Liver (tissue), 9 donors: ENCODE results near the gene CYB561A3. TPM values are rescaled to one million over a fixed set of nuclear protein-coding genes. Genes with fewer than 3 reads are reported as not detected.

Experiments used
- DNase-seq: peaks from one replicate; pipeline ENCODE4 v3.0.0-alpha.2; 2017; ENCODE audit warnings: low spot score
- H3K27ac ChIP-seq, 2 donors: one replicate each; pipeline ENCODE4 v1.7.0; 2013; ENCODE audit warnings: inconsistent platforms in 2 of 2, low read length in 2 of 2, control low read depth in 1 of 2, low read depth in 1 of 2, mild to moderate bottlenecking in 1 of 2
- H3K27me3 ChIP-seq, 4 donors: one replicate each; pipeline versions ENCODE4 v1.6.1 to v1.7.0; 2013; ENCODE audit warnings: low read length in 3 of 4, inconsistent platforms in 1 of 4, mild to moderate bottlenecking in 1 of 4, moderate library complexity in 1 of 4; ENCODE audit not compliant: control insufficient read depth in 4 of 4, insufficient read depth in 4 of 4
- H3K36me3 ChIP-seq, 4 donors: one replicate each; pipeline versions ENCODE4 v1.6.1 to v1.7.0; 2013; ENCODE audit warnings: low read length in 3 of 4, mild to moderate bottlenecking in 3 of 4, low read depth in 1 of 4, moderate library complexity in 1 of 4; ENCODE audit not compliant: control insufficient read depth in 4 of 4, insufficient read depth in 3 of 4
- H3K4me1 ChIP-seq, 4 donors: one replicate each; pipeline versions ENCODE4 v1.6.1 to v1.7.0; 2013; ENCODE audit warnings: low read length in 3 of 4, mild to moderate bottlenecking in 3 of 4, moderate library complexity in 1 of 4; ENCODE audit not compliant: control insufficient read depth in 4 of 4, insufficient read depth in 4 of 4
- H3K4me3 ChIP-seq, 3 donors: one replicate each; pipeline versions ENCODE4 v1.6.1 to v1.7.0; 2013; ENCODE audit warnings: low read length in 3 of 3, control low read depth in 1 of 3, low read depth in 1 of 3, mild to moderate bottlenecking in 1 of 3
- H3K9ac ChIP-seq, 2 donors: one replicate each; pipeline ENCODE4 v1.7.0; 2013; ENCODE audit warnings: low read length in 2 of 2, mild to moderate bottlenecking in 2 of 2, moderate library complexity in 2 of 2, control low read depth in 1 of 2, low read depth in 1 of 2
- H3K9me3 ChIP-seq, 4 donors: one replicate each; pipeline versions ENCODE4 v1.6.1 to v1.7.0; 2013; ENCODE audit warnings: low read length in 3 of 4; ENCODE audit not compliant: control insufficient read depth in 4 of 4
- ATF3 ChIP-seq: IDR thresholded peaks from 2 replicates; pipeline ENCODE4 v1.6.1; 2016; ENCODE audit warnings: antibody characterized with exemption
- EGR1 ChIP-seq, 2 donors: IDR thresholded peaks; 2 replicates each; pipeline ENCODE4 v1.6.1; 2016 to 2018; ENCODE audit warnings: antibody characterized with exemption in 2 of 2, low read depth in 2 of 2
- FOXA1 ChIP-seq: IDR thresholded peaks from 2 replicates; pipeline ENCODE4 v1.6.1; 2016; ENCODE audit warnings: antibody characterized with exemption
- FOXA2 ChIP-seq: IDR thresholded peaks from 2 replicates; pipeline ENCODE4 v1.6.1; 2016; ENCODE audit warnings: antibody characterized with exemption
- GABPA ChIP-seq, 2 donors: IDR thresholded peaks in 1 of 2; conservative IDR thresholded peaks in 1 of 2; 2 replicates each; pipeline ENCODE4 v1.6.1; 2016; ENCODE audit warnings: antibody characterized with exemption in 2 of 2, mild to moderate bottlenecking in 1 of 2, moderate library complexity in 1 of 2
- HNF4A ChIP-seq, 2 donors: conservative IDR thresholded peaks; 2 replicates each; pipeline ENCODE4 v1.6.1; 2016; ENCODE audit warnings: antibody characterized with exemption in 2 of 2, mild to moderate bottlenecking in 2 of 2
- HNF4G ChIP-seq: IDR thresholded peaks from 2 replicates; pipeline ENCODE4 v1.6.1; 2016; ENCODE audit warnings: antibody characterized with exemption
- JUND ChIP-seq, 2 donors: IDR thresholded peaks; 2 replicates each; pipeline ENCODE4 v1.6.1; 2016; ENCODE audit warnings: antibody characterized with exemption in 2 of 2
- NR2F2 ChIP-seq: IDR thresholded peaks from 2 replicates; pipeline ENCODE4 v1.6.1; 2016; ENCODE audit warnings: antibody characterized with exemption
- RAD21 ChIP-seq, 2 donors: IDR thresholded peaks; 2 replicates each; pipeline ENCODE4 v1.6.1; 2016; ENCODE audit warnings: antibody characterized with exemption in 2 of 2, mild to moderate bottlenecking in 2 of 2
- RXRA ChIP-seq, 2 donors: IDR thresholded peaks; 2 replicates each; pipeline ENCODE4 v1.6.1; 2017 to 2018; ENCODE audit warnings: antibody characterized with exemption in 2 of 2, mild to moderate bottlenecking in 1 of 2
- SP1 ChIP-seq: IDR thresholded peaks from 2 replicates; pipeline ENCODE4 v1.6.1; 2018; ENCODE audit warnings: antibody characterized with exemption, mild to moderate bottlenecking
- TAF1 ChIP-seq: conservative IDR thresholded peaks from 2 replicates; pipeline ENCODE4 v1.6.1; 2016; ENCODE audit warnings: antibody characterized with exemption, mild to moderate bottlenecking
- YY1 ChIP-seq: IDR thresholded peaks from 2 replicates; pipeline ENCODE4 v1.6.1; 2016; ENCODE audit warnings: antibody characterized with exemption, mild to moderate bottlenecking
- ZBTB33 ChIP-seq: IDR thresholded peaks from 2 replicates; pipeline ENCODE4 v1.6.1; 2016; ENCODE audit warnings: antibody characterized with exemption
- WGBS: extraction: QIAGEN DNeasy Blood & Tissue Kit; methylation state at CpG from one replicate; pipeline ENCODE4 v1.1.7; 2013; 5-methylcytosine and 5-hydroxymethylcytosine counted together
- polyA plus RNA-seq, 2 donors: library from polyadenylated mRNA; stranded (reverse) in 1 of 2; unstranded in 1 of 2; fragments of 200-250 nt in 1 of 2; fragments of >200 nt in 1 of 2; fragmentation: Nextera tagmentation in 1 of 2; extraction: Ambion mirVana in 1 of 2; gene quantifications; one replicate each; pipeline versions ENCODE4 v1.2.1 to v1.2.3, GENCODE V29; 2013 to 2015
- total RNA-seq, 2 donors: library from RNA; depleted of rRNA; stranded (reverse); fragments of >200 nt; gene quantifications; one replicate each; pipeline ENCODE4 v1.2.3, GENCODE V29; 2014
- TF ChIP-seq, protein P1 (sequence below): IDR thresholded peaks from 2 replicates; pipeline ENCODE4 v1.6.1; 2016; ENCODE audit warnings: antibody characterized with exemption, mild to moderate bottlenecking
- TF ChIP-seq, protein P2 (sequence below): IDR thresholded peaks from 2 replicates; pipeline ENCODE4 v1.6.1; 2016; ENCODE audit warnings: antibody characterized with exemption
- TF ChIP-seq, protein P3 (sequence below): fragments of 150-350 bp; IDR thresholded peaks from 2 replicates; pipeline ENCODE4 v1.5.1; 2017; ENCODE audit warnings: improper control_type of control experiment, low read depth, low read length; ENCODE audit not compliant: missing input control
- donor health status: healthy.
- donor health status: healthy.
- donor health status: healthy.
- donor health status: healthy.
- donor health status: healthy.

CYB561A3 gene
- total and polyA plus RNA-seq, 4 donors = 20.2 to 36.5 (median 28.4) TPM

DNA sequence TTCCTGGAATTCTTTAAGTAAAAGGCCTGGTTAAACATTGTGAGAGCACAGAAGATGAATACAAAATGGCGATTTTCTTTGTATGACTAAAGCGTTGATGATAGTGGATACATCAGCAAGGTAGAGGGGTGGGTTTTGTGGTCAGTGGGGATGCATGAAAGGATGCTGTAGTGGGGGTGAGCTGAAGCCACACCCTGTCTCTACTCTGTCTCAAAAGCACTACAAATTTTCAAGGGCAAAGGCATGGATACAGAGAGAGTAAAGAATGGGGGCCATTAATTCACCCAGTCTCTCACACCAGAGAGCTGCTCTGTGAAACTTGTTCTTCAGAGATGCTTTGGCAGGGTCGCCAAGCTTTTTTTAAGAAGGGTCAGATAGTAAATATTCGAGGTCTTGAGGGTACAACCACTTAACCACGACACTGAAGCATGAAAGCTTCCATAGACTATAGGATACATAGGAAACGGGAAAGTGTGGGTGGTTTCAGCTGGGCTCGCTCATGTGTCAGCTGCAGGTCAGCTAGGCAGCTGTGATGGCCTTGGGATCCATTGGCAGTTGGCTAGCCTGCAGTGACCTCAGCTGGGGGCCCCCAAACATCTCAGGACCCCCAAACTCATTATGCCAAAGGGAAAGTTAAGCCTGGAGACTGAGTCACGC lies 8.8 kb upstream of the CYB561A3 start:
- Histone ChIP-seq H3K4me1 (peaks cover 10 to 20% (median 14%) of the 10 kb centered on the region in 4 donors), H3K9ac (no peak overlapping the region), H3K9me3 (no peaks in the 10 kb centered on the region), H3K27me3 (no peaks in the 10 kb centered on the region), H3K4me3 (no peak overlapping the region), H3K36me3 (peaks cover 8 to 30% (median 21%) of the 10 kb centered on the region in 4 donors), H3K27ac (peak overlapping the region in 1 of 2 donors; percentile 77)
- 93% methylated on average over 8 of the region's 8 CpGs for WGBS
- DNase-seq = no peak
- TF ChIP-seq EGR1 (IDR thresholded peaks at IDR 0.05; ENCODE audit: low read depth in 2 of 2) (no peak), FOXA1 (no peak)

GRCh38 chr11:61369372-61370348 lies 8.0 kb upstream of the CYB561A3 start:
- H3K4me1 ChIP-seq = peaks cover 9 to 18% (median 14%) of the 10 kb centered on the region in 4 donors
- peak overlapping the region; percentile 50 to 77 for H3K27ac ChIP-seq
- no peak overlapping the region for H3K9ac ChIP-seq
- no peaks in the 10 kb centered on the region for H3K9me3 ChIP-seq
- no peaks in the 10 kb centered on the region for H3K27me3 ChIP-seq
- H3K36me3 ChIP-seq = peaks cover 8 to 30% (median 21%) of the 10 kb centered on the region in 4 donors
- WGBS = 59% methylated on average over 9 of the region's 9 CpGs
- TF ChIP-seq, protein P1, sequence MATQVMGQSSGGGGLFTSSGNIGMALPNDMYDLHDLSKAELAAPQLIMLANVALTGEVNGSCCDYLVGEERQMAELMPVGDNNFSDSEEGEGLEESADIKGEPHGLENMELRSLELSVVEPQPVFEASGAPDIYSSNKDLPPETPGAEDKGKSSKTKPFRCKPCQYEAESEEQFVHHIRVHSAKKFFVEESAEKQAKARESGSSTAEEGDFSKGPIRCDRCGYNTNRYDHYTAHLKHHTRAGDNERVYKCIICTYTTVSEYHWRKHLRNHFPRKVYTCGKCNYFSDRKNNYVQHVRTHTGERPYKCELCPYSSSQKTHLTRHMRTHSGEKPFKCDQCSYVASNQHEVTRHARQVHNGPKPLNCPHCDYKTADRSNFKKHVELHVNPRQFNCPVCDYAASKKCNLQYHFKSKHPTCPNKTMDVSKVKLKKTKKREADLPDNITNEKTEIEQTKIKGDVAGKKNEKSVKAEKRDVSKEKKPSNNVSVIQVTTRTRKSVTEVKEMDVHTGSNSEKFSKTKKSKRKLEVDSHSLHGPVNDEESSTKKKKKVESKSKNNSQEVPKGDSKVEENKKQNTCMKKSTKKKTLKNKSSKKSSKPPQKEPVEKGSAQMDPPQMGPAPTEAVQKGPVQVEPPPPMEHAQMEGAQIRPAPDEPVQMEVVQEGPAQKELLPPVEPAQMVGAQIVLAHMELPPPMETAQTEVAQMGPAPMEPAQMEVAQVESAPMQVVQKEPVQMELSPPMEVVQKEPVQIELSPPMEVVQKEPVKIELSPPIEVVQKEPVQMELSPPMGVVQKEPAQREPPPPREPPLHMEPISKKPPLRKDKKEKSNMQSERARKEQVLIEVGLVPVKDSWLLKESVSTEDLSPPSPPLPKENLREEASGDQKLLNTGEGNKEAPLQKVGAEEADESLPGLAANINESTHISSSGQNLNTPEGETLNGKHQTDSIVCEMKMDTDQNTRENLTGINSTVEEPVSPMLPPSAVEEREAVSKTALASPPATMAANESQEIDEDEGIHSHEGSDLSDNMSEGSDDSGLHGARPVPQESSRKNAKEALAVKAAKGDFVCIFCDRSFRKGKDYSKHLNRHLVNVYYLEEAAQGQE = peak; percentile 86
- peak; percentile 22 for TF ChIP-seq ATF3
- TF ChIP-seq NR2F2 = peak; percentile 98
- peak; percentile 57 to 93 for TF ChIP-seq JUND (IDR thresholded peaks at IDR 0.05)
- peak; percentile 93 to 99 for TF ChIP-seq RXRA (IDR thresholded peaks at IDR 0.05)
- TF ChIP-seq GABPA (IDR thresholded peaks at IDR 0.05 in 1 of 2, conservative IDR thresholded peaks at IDR 0.05 in 1 of 2) = peak in 1 of 2 donors; percentile 69
- TF ChIP-seq TAF1 = no peak
- TF ChIP-seq, protein P2, sequence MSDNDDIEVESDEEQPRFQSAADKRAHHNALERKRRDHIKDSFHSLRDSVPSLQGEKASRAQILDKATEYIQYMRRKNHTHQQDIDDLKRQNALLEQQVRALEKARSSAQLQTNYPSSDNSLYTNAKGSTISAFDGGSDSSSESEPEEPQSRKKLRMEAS = peak; percentile 84
- TF ChIP-seq, protein P3, sequence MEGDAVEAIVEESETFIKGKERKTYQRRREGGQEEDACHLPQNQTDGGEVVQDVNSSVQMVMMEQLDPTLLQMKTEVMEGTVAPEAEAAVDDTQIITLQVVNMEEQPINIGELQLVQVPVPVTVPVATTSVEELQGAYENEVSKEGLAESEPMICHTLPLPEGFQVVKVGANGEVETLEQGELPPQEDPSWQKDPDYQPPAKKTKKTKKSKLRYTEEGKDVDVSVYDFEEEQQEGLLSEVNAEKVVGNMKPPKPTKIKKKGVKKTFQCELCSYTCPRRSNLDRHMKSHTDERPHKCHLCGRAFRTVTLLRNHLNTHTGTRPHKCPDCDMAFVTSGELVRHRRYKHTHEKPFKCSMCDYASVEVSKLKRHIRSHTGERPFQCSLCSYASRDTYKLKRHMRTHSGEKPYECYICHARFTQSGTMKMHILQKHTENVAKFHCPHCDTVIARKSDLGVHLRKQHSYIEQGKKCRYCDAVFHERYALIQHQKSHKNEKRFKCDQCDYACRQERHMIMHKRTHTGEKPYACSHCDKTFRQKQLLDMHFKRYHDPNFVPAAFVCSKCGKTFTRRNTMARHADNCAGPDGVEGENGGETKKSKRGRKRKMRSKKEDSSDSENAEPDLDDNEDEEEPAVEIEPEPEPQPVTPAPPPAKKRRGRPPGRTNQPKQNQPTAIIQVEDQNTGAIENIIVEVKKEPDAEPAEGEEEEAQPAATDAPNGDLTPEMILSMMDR = no peak
- TF ChIP-seq FOXA2 = peak; percentile 80
- TF ChIP-seq YY1 = peak; percentile 83
- peak; percentile 91 for TF ChIP-seq ZBTB33
- peak; percentile 83 for TF ChIP-seq FOXA1
- TF ChIP-seq EGR1 (IDR thresholded peaks at IDR 0.05; ENCODE audit: low read depth in 2 of 2) = peak; percentile 93 to 98
- peak; percentile 95 to 99 for TF ChIP-seq HNF4A (conservative IDR thresholded peaks at IDR 0.05)
- TF ChIP-seq RAD21 (IDR thresholded peaks at IDR 0.05) = peak in 1 of 2 donors; percentile 45
- TF ChIP-seq SP1 = peak; percentile 83
- TF ChIP-seq HNF4G = peak; percentile 45
- H3K4me3 ChIP-seq = no peak overlapping the region
- DNase-seq = no peak
